ENCODE measurements around the gene PER1. TPM values are rescaled to one million over a fixed set of nuclear protein-coding genes. Genes with fewer than 3 reads are reported as not detected.

Gene PER1
- total RNA-seq, 1 experiment from 2014 or later, result 5.6 TPM

Other genes starting within 250 kb of the PER1 start
- gene RNF227, start 236.1 kb downstream of the PER1 start, total RNA-seq (2014; rRNA removed; shearing (Covaris generic); ENCODE audit: low replicate concordance), result 2.0 and 2.6 TPM in 2 replicates
- 0.29 TPM in 1 of 2 replicates, not detected in the other for gene KCNAB3, start 222.5 kb downstream of the PER1 start, total RNA-seq (2014; rRNA removed; shearing (Covaris generic); ENCODE audit: low replicate concordance)
- gene TRAPPC1, start 220.5 kb downstream of the PER1 start, total RNA-seq (2014; rRNA removed; shearing (Covaris generic); ENCODE audit: low replicate concordance), result 0.71 and 6.5 TPM in 2 replicates
- gene CNTROB, start 220.2 kb downstream of the PER1 start, total RNA-seq (2014; rRNA removed; shearing (Covaris generic); ENCODE audit: low replicate concordance), result 16.6 and 27.1 TPM in 2 replicates
- not detected in 2 replicates for gene GUCY2D, start 149.8 kb downstream of the PER1 start, total RNA-seq (2014; rRNA removed; shearing (Covaris generic); ENCODE audit: low replicate concordance)
- gene ALOX15B, start 113.3 kb downstream of the PER1 start, total RNA-seq (2014; rRNA removed; shearing (Covaris generic); ENCODE audit: low replicate concordance), result not detected in 2 replicates
- 0.74 TPM in 1 of 2 replicates, not detected in the other for gene ALOX12B, start 64.7 kb downstream of the PER1 start, total RNA-seq (2014; rRNA removed; shearing (Covaris generic); ENCODE audit: low replicate concordance)
- not detected in 2 replicates for gene ALOXE3, start 33.9 kb downstream of the PER1 start, total RNA-seq (2014; rRNA removed; shearing (Covaris generic); ENCODE audit: low replicate concordance)
- gene HES7, start 28.3 kb downstream of the PER1 start, total RNA-seq (2014; rRNA removed; shearing (Covaris generic); ENCODE audit: low replicate concordance), result 5.3 TPM in 1 of 2 replicates, not detected in the other
- gene VAMP2, start 10.5 kb upstream of the PER1 start, total RNA-seq (2014; rRNA removed; shearing (Covaris generic); ENCODE audit: low replicate concordance), result 0.09 TPM in 1 of 2 replicates, not detected in the other
- gene TMEM107, start 24.0 kb upstream of the PER1 start, total RNA-seq (2014; rRNA removed; shearing (Covaris generic); ENCODE audit: low replicate concordance), result 47.8 and 62.4 TPM in 2 replicates
- gene BORCS6, start 37.8 kb upstream of the PER1 start, total RNA-seq (2014; rRNA removed; shearing (Covaris generic); ENCODE audit: low replicate concordance), result 7.0 and 8.7 TPM in 2 replicates
- gene AURKB, start 58.2 kb upstream of the PER1 start, total RNA-seq (2014; rRNA removed; shearing (Covaris generic); ENCODE audit: low replicate concordance), result 67.6 and 78.3 TPM in 2 replicates
- gene CTC1, start 95.7 kb upstream of the PER1 start, total RNA-seq (2014; rRNA removed; shearing (Covaris generic); ENCODE audit: low replicate concordance), result 0.38 and 1.2 TPM in 2 replicates
- gene PFAS, start 96.9 kb upstream of the PER1 start, total RNA-seq (2014; rRNA removed; shearing (Covaris generic); ENCODE audit: low replicate concordance), result 30.2 and 38.5 TPM in 2 replicates
- 13.8 and 28.6 TPM in 2 replicates for gene RANGRF, start 136.3 kb upstream of the PER1 start, total RNA-seq (2014; rRNA removed; shearing (Covaris generic); ENCODE audit: low replicate concordance)
- 0.81 TPM in 1 of 2 replicates, not detected in the other for gene SLC25A35, start 143.0 kb upstream of the PER1 start, total RNA-seq (2014; rRNA removed; shearing (Covaris generic); ENCODE audit: low replicate concordance)
- not detected in 2 replicates for gene ARHGEF15, start 157.8 kb upstream of the PER1 start, total RNA-seq (2014; rRNA removed; shearing (Covaris generic); ENCODE audit: low replicate concordance)
- gene ODF4, start 187.4 kb upstream of the PER1 start, total RNA-seq (2014; rRNA removed; shearing (Covaris generic); ENCODE audit: low replicate concordance), result not detected in 2 replicates
- 2,280 and 2,521 TPM in 2 replicates for gene RPL26, start 230.8 kb upstream of the PER1 start, total RNA-seq (2014; rRNA removed; shearing (Covaris generic); ENCODE audit: low replicate concordance)
- not detected in 2 replicates for gene RNF222, start 245.4 kb upstream of the PER1 start, total RNA-seq (2014; rRNA removed; shearing (Covaris generic); ENCODE audit: low replicate concordance)

Data from Caki2 (cell line).